Colonic mucosa (tissue), 4 donors: ENCODE measurements around the gene DENND1A. TPM values are rescaled to one million over a fixed set of nuclear protein-coding genes. Genes with fewer than 3 reads are reported as not detected.

Experiments used
- DNase-seq: peaks from one replicate; pipeline ENCODE4 v3.0.0-alpha.2; 2020
- H3K27ac ChIP-seq: fragments of 200-600 bp; one replicate; pipeline ENCODE4 v1.8.0; 2021
- H3K27me3 ChIP-seq: fragments of 200-600 bp; one replicate; pipeline ENCODE4 v1.8.0; 2021
- H3K36me3 ChIP-seq: fragments of 200-600 bp; one replicate; pipeline ENCODE4 v1.8.0; 2021
- H3K4me1 ChIP-seq: fragments of 200-600 bp; one replicate; pipeline ENCODE4 v1.8.0; 2021; ENCODE audit warnings: mild to moderate bottlenecking
- H3K4me3 ChIP-seq: fragments of 200-600 bp; one replicate; pipeline ENCODE4 v1.8.0; 2021
- H3K9ac ChIP-seq, 2 donors: one replicate each; pipeline ENCODE4 v1.7.0; 2013; ENCODE audit warnings: control low read depth in 2 of 2, low read depth in 2 of 2, low read length in 2 of 2
- H3K9me3 ChIP-seq: fragments of 200-600 bp; one replicate; pipeline ENCODE4 v1.8.0; 2021
- intact Hi-C: fragments of 100-400 bp; cut with DNase I; formaldehyde crosslinking; loops from one replicate; pipeline ENCODE4 v1.14.1; 2022
- total RNA-seq, 2 donors: library from RNA; stranded (reverse); fragmentation: NEBNext Ultra II Directional in 1 of 2; extraction: Animal tissue kit (Norgen Biotek cat#: 25700) in 1 of 2; gene quantifications; one replicate each; pipeline ENCODE4 v1.2.1, GENCODE V29; 2021
- TF ChIP-seq, protein P1 (sequence below): fragments of 200-600 bp; IDR thresholded peaks from one replicate; pipeline ENCODE4 v1.8.0; 2022; ENCODE audit warnings: antibody characterized with exemption, mild to moderate bottlenecking
- donor health status: healthy.
- donor health status: DM: no; HTN: no; CAD: no.
- donor health status: DM: no; HTN: no; CAD: no.

DENND1A gene
- total RNA-seq, 2 donors from 2014 or later, result 34.3 to 39.9 TPM

- H3K9me3 ChIP-seq, result no peaks in the 10 kb centered on the region
- no peak overlapping the region for H3K27ac ChIP-seq
- intact Hi-C loops, result no loop called here
- TF ChIP-seq, protein P1, sequence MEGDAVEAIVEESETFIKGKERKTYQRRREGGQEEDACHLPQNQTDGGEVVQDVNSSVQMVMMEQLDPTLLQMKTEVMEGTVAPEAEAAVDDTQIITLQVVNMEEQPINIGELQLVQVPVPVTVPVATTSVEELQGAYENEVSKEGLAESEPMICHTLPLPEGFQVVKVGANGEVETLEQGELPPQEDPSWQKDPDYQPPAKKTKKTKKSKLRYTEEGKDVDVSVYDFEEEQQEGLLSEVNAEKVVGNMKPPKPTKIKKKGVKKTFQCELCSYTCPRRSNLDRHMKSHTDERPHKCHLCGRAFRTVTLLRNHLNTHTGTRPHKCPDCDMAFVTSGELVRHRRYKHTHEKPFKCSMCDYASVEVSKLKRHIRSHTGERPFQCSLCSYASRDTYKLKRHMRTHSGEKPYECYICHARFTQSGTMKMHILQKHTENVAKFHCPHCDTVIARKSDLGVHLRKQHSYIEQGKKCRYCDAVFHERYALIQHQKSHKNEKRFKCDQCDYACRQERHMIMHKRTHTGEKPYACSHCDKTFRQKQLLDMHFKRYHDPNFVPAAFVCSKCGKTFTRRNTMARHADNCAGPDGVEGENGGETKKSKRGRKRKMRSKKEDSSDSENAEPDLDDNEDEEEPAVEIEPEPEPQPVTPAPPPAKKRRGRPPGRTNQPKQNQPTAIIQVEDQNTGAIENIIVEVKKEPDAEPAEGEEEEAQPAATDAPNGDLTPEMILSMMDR, result no peak
- H3K4me3 ChIP-seq, result no peak overlapping the region
- no peaks in the 10 kb centered on the region for H3K36me3 ChIP-seq
- no peaks in the 10 kb centered on the region for H3K4me1 ChIP-seq
- no peak overlapping the region for H3K9ac ChIP-seq
- no peaks in the 10 kb centered on the region for H3K27me3 ChIP-seq
- DNase-seq, result no peak
Observed at GRCh38 chr9:123669346-123669745, 260.6 kb downstream of the DENND1A start.

GRCh38 chr9:123663529-123663928, 266.4 kb downstream of the DENND1A start:
- no peak for DNase-seq
- intact Hi-C loops, result no loop called here
- Histone ChIP-seq H3K27ac (no peak overlapping the region), H3K36me3 (no peaks in the 10 kb centered on the region), H3K27me3 (no peaks in the 10 kb centered on the region), H3K9me3 (no peaks in the 10 kb centered on the region), H3K4me1 (no peaks in the 10 kb centered on the region), H3K9ac (no peak overlapping the region), H3K4me3 (no peak overlapping the region)
- TF ChIP-seq, protein P1, result no peak

GRCh38 chr9:123662057-123662776, 267.7 kb downstream of the DENND1A start:
- H3K27ac ChIP-seq, result no peak overlapping the region
- H3K27me3 ChIP-seq, result no peaks in the 10 kb centered on the region
- intact Hi-C loops, result no loop called here
- no peak for DNase-seq
- H3K4me3 ChIP-seq, result no peak overlapping the region
- H3K4me1 ChIP-seq, result no peaks in the 10 kb centered on the region
- no peak overlapping the region for H3K9ac ChIP-seq
- H3K9me3 ChIP-seq, result no peaks in the 10 kb centered on the region
- TF ChIP-seq, protein P1, result no peak
- H3K36me3 ChIP-seq, result no peaks in the 10 kb centered on the region

- intact Hi-C loops, result no loop called here
- H3K27me3 ChIP-seq, result no peaks in the 10 kb centered on the region
- no peaks in the 10 kb centered on the region for H3K9me3 ChIP-seq
- no peak for DNase-seq
- no peak overlapping the region for H3K4me3 ChIP-seq
- no peaks in the 10 kb centered on the region for H3K4me1 ChIP-seq
- H3K27ac ChIP-seq, result no peak overlapping the region
- H3K36me3 ChIP-seq, result no peaks in the 10 kb centered on the region
- no peak overlapping the region for H3K9ac ChIP-seq
- TF ChIP-seq, protein P1, result no peak
Observed at GRCh38 chr9:123660691-123661466, 269.0 kb downstream of the DENND1A start.

DNA sequence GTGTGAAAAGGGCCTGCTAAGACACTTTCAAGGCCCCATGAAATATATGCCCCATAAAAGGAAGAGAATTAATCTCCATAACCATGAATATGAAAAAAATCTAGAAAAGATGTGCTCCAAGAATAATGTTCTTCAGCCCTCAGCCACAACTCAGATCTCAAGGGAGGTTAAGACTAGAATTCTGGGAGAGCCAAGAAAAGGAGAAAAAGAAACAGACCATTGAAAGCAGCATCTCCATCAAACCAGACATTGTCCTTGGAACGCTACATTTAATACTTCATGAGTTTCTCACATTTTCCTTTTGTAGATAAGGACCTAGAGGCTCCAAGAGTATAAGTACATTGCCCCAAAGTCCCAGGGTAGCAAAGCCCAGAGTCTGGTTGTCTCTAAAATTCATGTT, 270.6 kb downstream of the DENND1A start:
- Histone ChIP-seq H3K36me3 (no peaks in the 10 kb centered on the region), H3K27me3 (no peaks in the 10 kb centered on the region), H3K9me3 (no peaks in the 10 kb centered on the region), H3K27ac (no peak overlapping the region), H3K9ac (no peak overlapping the region), H3K4me3 (no peak overlapping the region), H3K4me1 (no peaks in the 10 kb centered on the region)
- DNase-seq, result no peak
- intact Hi-C loops, result no loop called here
- TF ChIP-seq, protein P1, result no peak
